NCI-H146 treated with DMSO at 0.1 percent for 48 hours (cell line): ENCODE measurements around the gene PIP4K2A.
A peak's percentile ranks its signal among the peaks of the same experiment; 100 is the strongest.
"Not testable (repeated sequence)": the region's sequence is repeated elsewhere in the genome, so short reads cannot be mapped to it uniquely, and the experiment has no call there.

Experiments
- DNase-seq: peaks from one replicate; lab custom pipeline; 2025; ENCODE audit not compliant: unreplicated experiment; lab: John Stamatoyannopoulos, UW

Gene PIP4K2A

DNA sequence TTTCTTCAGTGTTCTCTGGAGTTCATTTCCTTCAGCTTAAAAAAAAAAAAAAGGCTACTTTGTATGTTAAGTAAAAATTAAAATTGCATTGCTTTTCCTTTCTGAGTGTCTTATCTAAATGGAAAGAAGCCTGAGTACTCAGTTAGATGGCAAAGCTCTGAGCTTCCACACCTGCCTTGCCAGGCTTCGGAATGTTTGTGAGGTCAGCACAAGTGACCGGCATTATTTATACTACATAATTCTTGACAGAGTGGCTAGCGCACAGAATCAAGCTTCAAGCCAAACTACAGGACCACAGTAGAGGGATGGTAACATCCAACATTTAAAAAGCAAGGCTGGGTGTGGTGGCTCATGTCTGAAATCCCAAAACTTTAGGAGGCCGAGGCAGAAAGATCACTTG lies 17.3 kb downstream of the PIP4K2A start:
- no peak for DNase-seq

GRCh38 chr10:22693860-22694259 lies 20.5 kb downstream of the PIP4K2A start:
- no peak for DNase-seq

DNA sequence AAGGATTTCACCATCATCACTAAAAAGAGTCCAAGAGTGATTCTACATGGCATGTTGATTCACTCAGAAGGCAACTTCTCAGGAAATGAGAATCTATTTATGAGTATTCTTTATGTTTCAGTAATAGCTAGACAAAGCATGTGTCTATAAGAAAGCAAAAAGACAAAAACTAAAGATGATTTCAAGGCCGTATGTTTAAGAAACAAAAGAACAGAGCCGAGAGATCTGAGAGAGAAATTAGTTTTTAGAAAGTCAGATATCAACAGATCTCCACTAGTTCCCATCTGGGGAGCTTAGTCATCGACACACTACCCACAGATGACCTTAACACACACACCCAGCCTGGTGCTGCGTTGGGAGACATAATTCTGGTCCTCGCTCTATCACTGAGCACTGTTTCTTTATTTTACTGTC lies 21.0 kb downstream of the PIP4K2A start:
- DNase-seq, result no peak

DNA sequence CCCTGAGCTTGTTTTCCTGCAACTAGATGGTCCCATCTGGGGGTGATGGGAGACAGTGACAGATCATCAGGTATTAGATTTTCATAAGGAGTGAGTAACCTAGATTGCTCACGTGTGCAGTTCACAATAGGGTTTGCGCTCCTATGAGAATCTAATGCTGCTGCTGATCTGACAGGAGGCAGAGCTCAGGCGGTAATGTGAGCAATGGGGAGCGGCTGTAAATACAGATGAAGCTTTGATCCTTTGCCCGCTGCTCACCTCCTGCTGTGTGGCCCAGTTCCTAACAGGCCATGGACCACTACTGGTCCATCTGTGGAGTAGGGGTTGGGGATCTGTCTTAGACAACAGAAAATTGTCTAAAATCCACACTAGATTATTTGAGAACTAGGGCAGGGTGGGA lies 22.3 kb downstream of the PIP4K2A start:
- not testable (repeated sequence) for DNase-seq

- DNase-seq, result peak; percentile 83
Observed at GRCh38 chr10:22690614-22691431, 23.6 kb downstream of the PIP4K2A start.

- DNase-seq, result no peak
Observed at GRCh38 chr10:22690158-22690557, 24.2 kb downstream of the PIP4K2A start.

- no peak for DNase-seq
Observed at GRCh38 chr10:22686347-22686746, 28.0 kb downstream of the PIP4K2A start.

- DNase-seq, result no peak
Observed at GRCh38 chr10:22685926-22686325, 28.5 kb downstream of the PIP4K2A start.

DNA sequence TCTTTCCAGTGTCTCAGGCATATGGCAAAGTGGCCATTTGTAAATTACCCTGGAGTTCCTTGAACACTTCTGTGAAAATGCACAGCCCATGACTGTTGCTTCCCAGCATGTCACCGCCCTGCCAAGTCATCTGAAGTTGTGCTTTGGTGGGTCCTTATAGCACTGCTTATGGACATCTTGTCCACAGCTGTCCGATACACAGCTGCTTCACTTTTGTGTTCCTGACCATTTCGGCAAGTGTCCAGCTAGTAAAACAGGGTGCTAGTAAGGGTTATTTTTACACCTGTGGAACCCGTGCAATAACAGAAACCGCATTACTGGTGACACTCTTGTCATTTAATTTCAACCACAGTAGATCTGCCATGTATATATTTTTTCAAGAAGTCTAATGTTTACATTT lies 29.7 kb downstream of the PIP4K2A start:
- no peak for DNase-seq

- DNase-seq, result no peak
Observed at GRCh38 chr10:22683140-22683389, 31.3 kb downstream of the PIP4K2A start.

- no peak for DNase-seq
Observed at GRCh38 chr10:22682237-22683139, 31.9 kb downstream of the PIP4K2A start.

DNA sequence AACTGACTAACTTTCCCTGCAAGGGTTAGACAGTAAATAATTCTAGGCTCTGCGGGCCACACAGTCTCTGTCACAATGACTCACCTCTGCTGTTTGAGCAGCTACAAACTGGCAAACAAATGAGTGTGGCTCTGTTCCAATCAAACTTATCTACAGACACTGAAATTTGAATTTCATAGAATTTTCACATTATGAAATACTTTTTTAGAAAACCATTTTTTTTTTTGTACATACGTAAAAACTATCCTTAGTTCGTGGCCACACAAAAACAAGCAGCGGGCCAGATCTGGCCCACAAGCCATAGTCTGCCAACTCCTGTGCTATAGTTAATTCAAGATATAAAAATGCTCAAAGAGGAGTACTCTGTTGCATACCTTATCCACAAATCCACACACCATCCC lies 32.6 kb downstream of the PIP4K2A start:
- DNase-seq, result no peak

DNA sequence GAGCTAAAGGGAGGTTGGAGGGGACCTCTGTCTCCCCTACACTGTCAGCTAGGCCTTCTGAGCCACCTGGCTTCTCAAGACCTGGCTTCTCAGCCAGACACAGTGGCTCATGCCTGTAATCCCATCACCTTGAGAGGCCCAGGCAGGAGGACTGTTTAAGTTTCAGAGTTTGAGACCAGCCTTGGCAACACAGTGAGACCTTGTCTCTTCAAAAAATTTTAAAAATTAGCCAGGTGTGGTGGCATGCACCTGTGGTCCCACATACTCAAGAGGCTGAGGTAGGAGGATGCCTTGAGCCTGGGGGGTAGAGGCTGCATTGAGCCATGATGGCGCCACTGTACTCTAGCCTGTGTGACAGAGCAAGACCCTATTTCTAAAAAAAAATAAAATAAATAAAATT lies 33.1 kb downstream of the PIP4K2A start:
- DNase-seq, result no peak

DNA sequence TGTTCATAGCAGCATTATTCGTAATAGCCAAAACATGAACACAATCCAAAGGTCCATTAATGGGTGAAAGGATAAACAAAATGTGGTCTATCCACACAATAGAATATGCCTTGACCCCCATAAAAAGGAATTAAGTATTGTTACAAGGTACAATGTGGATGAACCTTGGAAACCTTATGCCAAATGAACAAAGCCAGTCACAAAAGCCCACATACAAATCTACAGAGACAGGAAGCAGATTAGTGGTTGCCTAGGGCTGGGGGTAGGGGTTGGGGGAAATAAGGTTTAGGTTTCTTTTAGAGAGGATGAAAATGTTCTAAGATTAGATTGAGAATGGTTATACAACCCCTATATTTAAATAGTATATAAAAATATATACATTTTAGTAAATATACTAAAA lies 34.8 kb downstream of the PIP4K2A start:
- no peak for DNase-seq

DNA sequence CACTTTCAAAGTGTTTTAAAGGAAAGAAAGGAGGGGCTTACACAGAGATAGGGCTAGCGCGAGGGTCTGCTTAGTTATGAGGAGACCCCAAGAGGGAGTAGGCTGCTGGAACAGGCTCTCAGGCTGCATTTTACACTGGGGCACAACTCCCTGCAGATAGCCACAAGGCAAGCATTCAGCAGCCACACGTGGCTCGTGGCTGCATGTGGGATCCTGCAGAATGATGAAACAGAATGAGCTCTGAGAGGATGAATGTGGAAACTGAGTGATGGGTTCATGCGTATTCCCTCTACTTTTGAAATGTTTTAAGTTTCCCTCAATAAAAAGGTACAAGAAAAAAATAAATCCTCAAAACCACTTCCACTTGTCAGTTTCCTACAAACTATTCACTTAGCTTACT lies 37.0 kb downstream of the PIP4K2A start:
- no peak for DNase-seq

DNA sequence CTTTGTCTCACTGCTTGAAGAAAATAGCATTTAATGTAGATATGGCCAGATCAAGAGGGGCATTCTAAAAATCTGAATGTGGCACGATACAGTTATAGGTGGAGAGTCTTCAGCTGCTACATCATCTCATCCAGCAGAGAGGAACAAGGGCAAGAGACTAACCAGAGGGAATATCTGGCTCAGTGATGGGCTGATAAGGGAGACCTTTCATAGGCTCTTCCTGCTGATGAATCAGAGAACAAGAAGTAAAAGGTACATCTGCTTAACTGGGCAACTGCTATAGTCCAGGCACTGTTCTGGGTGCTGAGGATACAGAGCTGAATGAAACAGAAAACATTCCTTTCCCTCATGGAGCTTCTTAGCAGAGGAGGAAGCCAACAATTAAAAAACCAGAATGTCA lies 37.9 kb downstream of the PIP4K2A start:
- DNase-seq, result no peak

DNA sequence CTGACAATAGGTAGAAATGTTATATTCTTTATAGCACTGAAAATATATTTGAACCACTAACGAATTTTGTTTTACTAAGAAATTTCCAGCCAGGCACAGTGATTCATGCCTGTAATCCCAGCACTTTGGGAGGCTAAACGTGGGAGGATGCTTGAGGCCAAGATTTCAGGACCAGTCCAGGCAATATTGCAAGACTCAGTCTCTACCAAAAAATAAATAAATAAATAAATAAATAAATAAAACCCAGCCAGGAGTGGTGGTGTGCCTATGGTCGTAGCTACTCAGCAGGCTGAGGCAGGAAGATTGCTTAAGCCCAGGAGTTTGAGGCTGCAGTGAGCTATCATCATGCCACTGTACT lies 39.8 kb downstream of the PIP4K2A start:
- DNase-seq, result no peak

GRCh38 chr10:22673785-22674572 lies 40.4 kb downstream of the PIP4K2A start:
- DNase-seq, result no peak

DNA sequence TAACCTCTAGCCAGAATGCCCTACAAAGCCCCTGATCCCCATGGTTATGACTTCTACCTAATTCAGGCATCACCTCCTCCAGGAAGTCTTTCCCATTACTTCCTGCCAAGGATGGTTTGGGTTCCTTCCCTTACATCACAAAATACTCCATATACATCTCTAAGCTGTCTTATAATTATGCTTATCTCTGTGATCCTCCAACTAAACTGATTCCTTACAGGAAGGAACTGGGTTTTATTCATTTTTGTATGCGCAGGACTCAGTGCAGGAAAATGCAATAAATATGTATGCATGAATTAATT lies 41.3 kb downstream of the PIP4K2A start:
- DNase-seq, result no peak

- no peak for DNase-seq
Observed at GRCh38 chr10:22672319-22673090, 41.9 kb downstream of the PIP4K2A start.

DNA sequence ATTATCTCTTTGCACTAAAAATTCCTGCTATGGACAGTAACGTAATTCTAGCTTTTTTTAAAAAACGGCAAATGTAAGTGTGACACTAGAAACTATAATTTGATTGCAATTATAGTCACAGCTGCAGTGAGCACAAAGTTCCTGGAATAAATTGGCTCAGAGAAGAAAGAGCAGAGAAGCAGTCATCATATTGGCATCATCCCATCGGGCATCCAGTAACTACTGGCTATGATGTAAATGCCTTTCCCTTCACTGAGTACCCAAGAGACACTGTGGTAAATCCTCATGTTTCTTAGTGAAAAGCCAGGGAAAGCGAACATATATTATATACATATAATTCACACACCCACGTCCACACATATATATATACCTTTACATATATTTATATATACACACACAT lies 43.6 kb downstream of the PIP4K2A start:
- DNase-seq, result no peak
